HG02759 (cell line): ENCODE results near the gene STARD5.

Source experiments
- ATAC-seq: cut with Tn5 transposase; IDR thresholded peaks from one replicate; pipeline ENCODE4 v1.9.1; 2021; ENCODE audit warnings: mild to moderate bottlenecking, moderate library complexity; ENCODE audit not compliant: unreplicated experiment

The STARD5 gene

DNA sequence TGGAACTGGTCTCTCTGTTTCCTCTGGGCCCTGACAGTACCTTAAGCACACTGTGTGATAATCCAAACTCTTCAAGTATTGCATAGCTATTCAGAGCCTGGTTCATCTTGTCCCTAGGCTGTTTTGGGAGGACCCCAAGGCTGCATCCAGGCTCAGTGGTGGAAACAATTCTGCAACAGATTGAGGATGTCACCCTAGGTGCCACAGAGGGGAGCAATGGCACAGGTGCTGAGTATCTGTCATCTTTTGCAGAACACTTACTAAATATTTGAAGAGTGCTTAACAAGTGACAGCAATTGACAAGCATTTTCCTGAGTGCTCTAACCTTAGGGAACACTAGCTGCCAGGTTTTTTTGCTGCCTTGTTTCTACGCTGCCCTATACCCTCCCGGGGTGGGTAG, 27.8 kb downstream of the STARD5 start:
- ATAC-seq: no peak

DNA sequence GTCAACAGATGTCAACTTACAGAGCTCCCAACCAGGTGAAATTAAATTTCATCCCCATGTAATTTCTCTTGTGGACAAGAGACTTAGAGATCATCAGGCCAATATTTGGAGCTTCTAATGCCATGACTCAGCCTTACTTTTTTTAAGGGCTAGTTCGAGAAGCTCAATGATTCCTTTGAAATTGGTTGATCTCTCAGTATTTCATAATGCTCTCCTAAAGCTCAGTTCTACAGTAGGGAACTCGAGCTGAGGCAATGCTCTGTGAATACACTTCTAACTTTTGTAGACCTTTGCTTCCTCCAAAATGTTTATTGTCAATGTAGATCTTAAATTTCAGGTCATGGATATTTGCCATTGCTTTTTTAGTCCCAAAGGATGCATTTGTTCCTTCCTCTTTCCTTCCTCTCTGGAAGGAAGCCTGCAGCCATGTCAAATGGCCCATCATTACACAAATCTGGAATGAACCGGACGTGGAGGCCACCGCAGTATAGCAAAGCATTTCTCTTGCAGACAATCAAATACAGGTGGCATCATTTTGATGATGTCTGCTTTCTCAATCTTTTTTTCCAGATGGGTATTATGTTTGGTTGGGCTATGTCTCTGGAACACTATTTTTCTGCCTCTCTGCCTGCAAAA, 28.3 kb downstream of the STARD5 start:
- ATAC-seq: no peak

DNA sequence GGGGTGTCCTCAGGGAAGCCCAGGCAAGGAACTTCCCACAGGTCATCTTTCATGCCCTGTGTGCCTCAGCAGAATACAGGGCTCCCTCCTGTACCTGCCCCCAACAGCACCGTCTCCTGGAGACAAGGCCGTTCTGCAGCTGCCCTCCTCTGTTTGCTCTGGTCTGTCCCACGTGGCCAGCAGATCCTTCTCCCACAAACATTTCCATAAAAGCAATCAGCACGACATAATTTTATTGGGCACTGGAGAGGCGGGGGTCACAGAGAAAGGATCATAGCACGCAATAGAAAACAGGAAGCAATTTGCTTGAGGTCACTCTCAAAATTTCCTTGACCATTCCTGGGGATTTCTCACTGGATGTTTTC, 29.4 kb downstream of the STARD5 start:
- ATAC-seq: no peak

DNA sequence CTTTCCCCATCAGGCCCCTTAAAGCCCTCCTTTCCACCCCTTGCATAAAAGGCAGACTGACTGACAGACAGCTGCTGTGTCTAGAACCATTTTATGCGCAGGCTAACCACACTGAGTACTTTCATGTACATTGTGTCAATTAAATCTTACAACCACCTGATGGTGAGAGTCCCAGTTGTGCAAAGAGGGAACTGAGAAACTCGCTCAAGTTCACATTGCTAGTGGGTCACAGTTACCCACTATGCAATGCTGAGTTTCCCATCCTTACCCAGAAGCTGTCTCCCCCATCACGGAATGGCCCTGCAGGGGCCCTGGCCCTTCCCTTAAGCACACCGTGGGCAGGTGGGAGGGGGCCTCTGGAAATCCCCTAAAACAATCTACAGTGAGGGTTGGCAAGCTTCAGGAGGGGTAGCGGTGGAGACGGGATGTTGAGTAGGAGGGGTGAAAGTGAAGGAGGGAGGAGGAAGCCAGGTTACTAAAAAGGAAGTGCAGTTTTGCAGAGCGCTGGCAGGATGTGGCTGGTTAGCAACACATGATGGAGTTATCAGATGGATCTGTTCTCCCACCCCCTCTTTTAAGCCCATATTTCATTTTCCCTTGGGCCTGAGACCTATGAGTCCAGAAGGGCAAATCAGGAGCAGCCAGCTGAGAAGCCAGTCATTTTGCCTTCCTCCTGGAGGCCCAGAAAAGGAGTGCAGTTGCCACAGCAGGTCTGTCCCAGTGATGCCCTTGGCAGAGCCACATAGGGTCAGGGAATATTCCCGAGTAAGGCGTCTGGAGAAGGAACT, 30.0 kb downstream of the STARD5 start:
- ATAC-seq: peak; percentile 65

DNA sequence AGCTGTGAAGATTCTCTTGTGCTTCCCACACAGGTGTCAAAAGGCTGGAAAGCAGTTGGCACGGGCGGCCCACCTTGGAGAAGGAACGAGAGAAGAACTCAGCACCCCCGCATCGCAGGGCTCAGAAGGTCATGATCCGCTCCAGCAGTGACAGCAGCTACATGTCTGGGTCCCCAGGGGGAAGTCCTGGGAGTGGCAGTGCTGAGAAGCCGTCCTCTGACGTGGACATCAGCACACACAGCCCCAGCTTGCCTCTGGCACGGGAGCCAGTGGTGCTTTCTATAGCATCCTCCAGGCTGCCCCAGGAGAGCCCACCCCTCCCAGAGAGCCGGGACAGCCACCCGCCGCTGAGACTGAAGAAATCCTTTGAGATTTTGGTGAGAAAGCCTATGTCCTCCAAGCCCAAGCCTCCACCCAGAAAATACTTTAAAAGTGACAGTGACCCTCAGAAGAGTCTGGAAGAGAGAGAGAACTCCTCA, 31.4 kb downstream of the STARD5 start:
- ATAC-seq: peak; percentile 43

DNA sequence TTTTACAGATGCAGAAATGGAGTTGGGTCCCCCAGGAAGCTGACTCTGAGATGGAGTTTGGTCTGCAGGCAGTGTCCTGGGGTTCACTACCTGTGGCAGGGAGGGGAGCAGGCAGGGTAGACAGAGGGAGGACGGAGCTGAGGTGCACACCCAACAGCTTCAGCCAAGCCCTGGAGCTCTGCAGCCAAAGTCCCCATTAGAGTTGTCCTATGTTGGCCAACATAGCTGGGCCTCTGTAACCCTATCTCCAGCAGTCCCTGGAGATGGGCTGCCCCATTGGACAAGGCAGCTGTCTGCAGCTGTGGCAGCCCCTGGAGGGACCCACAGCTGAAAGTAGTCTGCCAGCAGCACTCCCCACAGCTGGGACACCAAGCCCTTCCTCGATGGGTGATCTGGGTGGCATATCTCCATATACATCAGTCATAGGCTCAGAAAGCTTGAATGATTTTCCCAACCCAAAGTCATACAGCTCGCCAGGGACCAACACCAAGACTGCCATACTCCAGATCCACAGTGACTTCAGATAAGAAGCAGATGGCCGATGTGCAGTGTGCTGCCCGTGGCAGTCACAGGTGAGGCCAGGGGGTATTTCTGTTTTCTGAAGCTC, 31.9 kb downstream of the STARD5 start:
- no peak for ATAC-seq

DNA sequence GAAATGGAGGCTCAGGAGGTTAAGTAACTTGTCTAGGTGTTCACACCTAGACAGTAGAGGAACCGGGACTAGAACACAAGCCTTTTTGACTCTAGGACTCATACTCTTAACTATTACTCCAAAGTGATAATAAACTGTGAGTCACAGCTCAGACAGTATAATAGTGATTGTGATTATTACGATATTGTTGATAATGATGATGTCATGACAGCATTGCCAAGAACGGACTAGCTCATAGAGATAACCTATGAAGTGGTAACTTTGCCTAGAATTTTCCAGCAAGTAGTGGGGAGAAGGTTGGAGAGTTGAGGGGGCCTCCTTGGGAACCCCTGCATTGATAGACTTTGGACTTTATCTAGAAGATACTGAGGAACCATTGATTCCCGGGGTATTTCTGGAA, 34.0 kb downstream of the STARD5 start:
- no peak for ATAC-seq

DNA sequence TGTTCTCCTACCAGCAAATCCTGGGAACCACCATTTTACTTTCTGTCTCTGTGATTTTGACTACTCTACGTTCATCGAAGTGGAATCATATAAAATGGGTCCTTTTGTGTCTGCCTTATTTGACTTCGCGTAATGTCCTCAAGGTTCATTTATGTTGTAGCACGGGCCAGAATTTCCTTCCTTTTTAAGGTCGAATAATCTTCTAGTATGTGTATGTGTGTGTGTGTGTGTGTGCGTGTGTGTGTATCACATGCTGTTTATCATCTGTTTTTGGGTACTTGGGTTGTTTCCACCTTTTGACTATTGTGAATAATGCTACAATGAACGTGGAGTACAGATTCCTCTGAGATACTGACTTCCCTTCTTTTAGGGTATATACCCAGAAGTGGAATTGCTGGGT, 35.3 kb downstream of the STARD5 start:
- no peak for ATAC-seq

DNA sequence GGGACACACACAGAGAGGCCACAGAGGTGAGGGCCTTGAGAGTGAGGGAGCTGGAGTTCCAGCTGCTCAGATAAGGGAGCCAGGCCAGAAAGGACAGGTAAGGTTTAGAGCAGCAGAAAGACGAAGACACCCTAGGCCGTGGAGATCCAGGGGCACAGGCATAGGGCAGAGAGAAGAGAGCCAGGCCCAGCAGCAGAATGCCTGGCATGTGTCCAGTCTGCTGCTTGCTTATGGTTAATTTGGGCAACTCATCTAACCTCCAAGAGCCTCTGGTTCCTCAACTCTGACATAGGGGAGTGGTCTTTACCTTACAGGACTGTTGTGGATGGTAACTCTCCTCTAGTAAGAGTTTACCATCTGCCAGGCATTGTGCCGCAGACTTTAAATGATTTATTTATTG, 35.9 kb downstream of the STARD5 start:
- ATAC-seq: no peak

DNA sequence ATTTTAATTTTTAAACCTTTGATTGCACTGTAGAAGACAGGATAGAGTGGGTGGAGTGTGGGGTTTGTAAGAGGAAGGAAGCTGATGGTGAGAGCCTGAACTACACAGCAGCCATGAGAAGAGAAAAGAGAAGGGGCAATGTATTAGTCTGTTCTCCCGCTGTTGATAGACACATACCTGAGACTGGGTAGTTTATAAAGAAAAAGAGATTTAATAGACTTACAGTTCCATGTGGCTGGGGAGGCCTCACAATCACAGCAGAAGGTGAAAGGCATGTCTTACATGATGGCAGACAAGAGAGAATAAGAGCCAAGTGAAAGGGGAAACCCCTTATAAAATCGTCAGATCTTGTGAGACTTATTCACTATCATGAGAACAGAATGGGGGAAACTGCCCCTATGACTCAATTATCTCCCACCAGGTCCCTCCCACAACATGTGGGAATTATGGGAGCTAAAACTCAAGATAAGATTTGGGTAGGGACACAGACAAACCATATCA, 37.3 kb downstream of the STARD5 start:
- peak; percentile 43 for ATAC-seq

DNA sequence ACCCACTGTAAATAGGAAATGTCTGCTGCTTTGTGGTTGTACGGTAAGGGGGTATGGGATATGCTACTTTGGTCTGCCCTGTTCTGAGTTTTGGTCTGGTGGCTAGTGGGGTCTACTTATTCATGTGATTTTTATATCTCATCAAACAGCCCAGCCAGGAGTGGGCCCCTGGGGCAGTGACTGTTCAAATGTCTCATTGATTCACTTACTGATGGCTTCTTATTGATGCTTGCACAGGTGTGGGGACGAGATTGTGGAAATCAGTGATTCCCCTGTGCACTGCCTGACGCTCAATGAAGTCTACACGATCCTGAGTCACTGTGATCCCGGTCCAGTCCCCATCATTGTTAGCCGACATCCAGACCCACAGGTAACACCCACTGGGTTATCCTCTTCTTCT, 38.5 kb downstream of the STARD5 start:
- ATAC-seq: no peak

DNA sequence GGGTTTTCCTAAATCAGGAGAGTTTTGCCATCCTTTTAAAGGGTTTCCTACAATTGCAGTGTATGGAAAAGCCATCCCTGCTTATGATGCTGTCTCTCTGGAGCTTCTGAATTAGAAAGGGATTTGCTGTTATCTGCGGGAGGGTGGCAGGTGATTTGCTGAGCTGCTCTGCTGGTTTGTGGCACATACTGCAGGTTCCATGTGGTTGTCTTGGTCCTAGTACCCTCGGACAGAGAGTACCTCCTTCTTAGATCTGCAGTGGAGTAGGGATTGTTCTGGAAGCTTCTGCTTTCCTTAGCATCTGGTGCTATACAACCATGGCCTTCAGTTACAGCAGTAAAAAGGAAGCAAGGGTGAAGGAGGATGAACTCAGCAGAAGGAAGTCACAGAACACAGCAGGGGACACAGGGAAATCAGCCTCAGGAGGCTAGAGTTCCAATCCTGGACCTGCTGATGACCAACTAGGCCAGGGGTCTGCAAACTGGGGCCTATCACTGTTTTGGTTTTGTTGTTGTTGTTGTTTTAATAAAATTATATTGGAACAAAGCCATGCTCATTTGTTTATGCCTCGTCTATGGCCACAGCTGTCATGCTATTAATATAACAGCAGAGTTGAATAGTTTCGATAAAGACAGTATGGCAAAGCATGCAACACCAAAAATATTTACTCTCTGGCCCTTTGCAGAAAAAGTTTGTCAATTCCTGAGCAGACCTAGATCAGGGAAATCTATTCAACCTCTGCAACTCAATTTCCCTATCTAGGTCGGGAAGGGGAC, 39.5 kb downstream of the STARD5 start:
- no peak for ATAC-seq

DNA sequence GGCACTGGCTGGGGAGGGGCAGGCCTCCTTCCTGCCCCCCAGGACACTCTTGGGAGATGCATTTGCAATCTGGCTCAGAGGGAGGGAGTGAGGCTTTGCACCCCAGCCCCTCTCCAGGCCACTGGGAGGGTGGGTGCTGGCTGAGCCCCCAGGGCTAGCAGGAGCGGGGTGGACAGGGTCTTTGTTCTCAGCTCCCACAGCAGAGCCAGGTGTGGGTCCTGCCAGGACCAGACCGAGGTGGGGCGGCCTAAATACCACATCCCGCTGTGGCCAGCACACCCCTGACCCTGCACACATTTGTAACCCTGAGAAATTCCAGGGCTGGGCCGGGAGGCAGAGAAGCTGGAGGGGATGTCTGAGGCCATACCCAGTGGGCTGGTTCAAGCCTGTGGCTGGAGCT, 41.0 kb downstream of the STARD5 start:
- ATAC-seq: no peak

DNA sequence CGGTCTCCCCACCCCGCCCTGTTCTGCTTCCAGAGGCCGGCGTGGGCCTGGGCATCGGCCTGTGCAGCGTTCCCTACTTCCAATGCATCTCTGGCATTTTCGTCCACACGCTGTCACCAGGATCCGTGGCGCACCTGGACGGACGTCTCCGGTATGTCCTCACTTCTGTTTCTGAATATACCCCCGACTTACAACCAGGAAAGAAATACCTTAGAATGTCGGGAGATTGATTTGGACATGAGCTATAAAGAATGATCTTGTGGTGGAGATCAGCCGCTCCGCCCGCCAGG, 41.4 kb downstream of the STARD5 start:
- no peak for ATAC-seq

DNA sequence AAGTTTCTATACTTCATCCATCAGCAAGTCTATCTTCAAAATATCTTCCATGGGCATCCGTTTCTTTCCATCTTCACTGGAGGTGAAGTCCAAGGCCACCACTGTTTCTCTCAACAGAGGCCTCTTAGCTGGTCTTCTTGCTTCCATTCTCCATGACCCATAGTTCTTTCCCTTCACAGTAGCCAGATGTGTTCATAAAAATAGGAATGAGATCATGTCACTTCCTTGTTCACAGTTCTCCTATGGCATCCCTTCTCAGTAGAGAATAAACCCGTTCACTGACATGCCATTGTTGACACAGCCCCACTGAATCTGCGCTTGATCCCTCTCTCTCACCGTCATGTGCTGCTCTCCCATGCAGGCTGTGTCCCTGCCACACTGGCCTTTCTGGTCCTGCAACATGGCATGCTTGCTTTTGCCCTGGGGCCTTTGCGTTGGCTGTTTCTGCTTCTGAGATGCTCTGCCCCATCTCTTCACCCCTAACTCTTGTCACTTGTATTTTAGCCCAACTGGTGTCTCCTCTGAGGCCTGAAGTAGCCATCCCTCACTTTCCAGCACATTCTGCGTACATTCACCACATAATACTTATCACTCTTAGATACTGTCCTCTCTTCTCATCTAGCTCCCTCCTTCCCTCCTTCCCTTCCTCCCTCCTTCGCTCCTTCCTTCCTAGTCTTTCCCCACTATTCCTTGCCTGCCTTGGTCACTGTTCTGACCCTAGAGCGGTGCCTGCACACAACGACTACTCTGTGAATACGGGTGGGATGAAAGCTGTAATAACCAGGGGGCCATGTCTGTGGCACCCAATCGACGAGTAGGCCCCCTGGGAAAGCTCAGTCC, 42.0 kb downstream of the STARD5 start:
- ATAC-seq: no peak

DNA sequence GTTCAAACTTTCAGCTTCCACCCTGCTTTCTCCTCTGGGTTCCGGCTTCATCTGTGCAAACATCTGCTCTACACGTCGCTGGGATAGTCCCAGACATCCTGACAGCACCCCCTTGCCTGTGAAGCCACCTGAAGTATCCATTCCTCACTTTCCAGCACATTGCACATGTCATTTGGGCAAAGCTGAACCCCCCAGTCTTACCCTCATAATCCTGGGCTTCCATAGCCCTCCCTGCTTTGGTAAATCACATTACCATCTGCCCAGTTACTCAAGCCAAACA, 42.5 kb downstream of the STARD5 start:
- no peak for ATAC-seq

DNA sequence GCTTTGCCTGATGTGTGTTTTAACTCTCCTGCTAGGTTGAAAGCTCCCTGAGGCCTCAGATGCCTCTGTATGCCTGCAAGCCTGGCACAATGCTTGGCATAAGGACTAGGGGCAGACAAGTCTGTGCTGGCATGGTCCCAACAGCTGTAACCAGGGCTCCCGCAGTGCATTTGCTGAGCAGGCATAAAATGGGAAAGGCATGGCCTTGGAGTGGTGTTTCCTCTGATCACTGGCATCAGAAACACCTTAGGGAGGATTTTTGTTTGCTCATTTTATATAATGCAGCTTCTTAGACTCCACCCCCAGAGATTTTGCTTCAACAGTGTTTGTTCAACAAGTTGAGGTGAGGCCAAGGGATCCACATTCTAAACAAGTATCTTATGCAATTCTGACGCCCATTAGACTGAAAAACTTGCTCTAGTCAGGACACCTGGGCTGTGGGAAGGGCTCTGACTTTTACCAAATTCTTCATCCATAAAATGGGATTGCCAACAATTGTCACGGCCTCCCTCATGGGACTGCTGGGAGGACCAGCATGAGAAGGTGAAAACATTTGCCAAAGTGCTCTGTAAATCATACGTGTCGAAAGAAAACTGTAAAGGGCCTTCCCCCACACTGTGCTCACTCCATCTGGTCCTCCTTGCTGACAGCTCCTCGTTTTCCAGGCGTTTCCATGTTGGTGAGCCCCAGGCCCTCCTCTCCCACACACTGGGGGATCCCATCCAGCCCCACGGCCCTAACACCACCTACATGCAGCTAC, 43.1 kb downstream of the STARD5 start:
- ATAC-seq: no peak

DNA sequence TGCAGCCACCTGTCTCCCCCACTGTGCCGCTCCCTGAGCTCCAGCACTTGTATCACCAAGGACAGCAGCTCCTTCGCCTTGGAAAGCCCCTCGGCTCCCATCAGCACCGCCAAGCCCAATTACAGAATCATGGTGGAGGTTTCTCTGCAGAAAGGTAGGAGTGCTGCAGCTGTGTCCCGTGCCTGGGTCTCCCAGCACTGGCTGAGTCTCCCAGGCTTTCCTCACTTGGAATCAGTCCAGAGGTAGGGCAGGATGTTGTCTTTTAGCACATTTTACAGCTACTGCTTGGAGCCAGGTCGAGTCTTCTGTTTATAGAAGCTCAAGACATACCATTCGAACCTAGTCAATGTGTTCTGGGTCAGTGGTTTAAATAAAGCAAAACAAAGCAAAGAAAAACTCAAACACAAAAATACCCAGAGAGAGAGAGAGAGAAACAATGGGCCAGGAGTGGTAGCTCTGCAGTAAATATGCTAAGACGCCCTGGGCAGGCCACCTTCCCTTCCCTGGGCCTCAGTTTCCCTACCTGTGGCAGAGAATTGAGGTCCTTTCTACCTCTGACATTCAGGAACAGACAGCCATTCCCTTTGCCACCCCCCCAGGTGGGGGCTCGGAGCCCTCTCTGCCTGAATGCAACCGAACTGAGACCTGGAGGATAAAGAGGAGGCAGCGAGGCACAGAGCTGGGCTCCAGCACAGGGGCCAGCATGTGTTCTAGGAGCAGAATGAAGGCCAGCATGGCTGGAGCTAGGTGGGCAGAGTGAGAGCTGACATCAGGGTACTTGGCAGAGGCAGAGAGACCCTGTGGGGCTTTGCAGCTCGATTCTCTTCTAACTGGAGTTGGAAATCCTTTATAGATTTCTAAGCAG, 44.1 kb downstream of the STARD5 start:
- ATAC-seq: no peak
